Measurements from ENCODE around the gene ADAM33.

DNA sequence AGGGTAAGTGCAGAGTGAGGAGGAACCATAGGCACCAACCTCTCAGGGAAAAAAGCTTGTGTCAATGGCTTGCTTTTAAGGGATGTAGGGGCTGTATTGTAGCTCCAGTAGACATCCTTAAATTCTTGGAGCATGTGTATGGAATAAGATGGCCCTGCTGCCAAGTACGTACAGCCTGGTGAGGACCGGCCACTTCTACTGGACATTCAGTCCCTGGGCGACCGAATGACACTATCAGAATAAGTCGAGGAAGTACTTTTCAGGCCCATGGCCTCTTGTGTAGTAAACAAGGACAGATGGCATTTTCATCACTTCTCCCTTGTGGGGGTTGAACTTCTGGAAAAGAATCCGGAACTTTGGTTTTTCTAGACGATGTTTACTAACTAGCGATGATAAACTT lies 51.4 kb downstream of the ADAM33 start:
- TF ChIP-seq, protein P1, sequence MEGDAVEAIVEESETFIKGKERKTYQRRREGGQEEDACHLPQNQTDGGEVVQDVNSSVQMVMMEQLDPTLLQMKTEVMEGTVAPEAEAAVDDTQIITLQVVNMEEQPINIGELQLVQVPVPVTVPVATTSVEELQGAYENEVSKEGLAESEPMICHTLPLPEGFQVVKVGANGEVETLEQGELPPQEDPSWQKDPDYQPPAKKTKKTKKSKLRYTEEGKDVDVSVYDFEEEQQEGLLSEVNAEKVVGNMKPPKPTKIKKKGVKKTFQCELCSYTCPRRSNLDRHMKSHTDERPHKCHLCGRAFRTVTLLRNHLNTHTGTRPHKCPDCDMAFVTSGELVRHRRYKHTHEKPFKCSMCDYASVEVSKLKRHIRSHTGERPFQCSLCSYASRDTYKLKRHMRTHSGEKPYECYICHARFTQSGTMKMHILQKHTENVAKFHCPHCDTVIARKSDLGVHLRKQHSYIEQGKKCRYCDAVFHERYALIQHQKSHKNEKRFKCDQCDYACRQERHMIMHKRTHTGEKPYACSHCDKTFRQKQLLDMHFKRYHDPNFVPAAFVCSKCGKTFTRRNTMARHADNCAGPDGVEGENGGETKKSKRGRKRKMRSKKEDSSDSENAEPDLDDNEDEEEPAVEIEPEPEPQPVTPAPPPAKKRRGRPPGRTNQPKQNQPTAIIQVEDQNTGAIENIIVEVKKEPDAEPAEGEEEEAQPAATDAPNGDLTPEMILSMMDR (IDR thresholded peaks at IDR 0.05; ENCODE audit: low read length), result no peak
- no peak for TF ChIP-seq EZH2phosphoT487 (IDR thresholded peaks at IDR 0.05; ENCODE audit: low read length)
- TF ChIP-seq EZH2 (optimal IDR thresholded peaks at IDR 0.05; ENCODE audit: low read depth, low read length), result no peak
